Activated effector memory CD4-positive, alpha-beta T cell treated with Interleukin-2 at 50 U/mL for 16 hours (primary cell): Measurements from ENCODE around the gene ITLN2.
"Not testable (repeated sequence)": the region's sequence is repeated elsewhere in the genome, so short reads cannot be mapped to it uniquely, and the experiment has no call there.

Source experiments
- DNase-seq: peaks from one replicate; pipeline ENCODE4 v3.0.0-alpha.2; 2020

The ITLN2 gene

DNA sequence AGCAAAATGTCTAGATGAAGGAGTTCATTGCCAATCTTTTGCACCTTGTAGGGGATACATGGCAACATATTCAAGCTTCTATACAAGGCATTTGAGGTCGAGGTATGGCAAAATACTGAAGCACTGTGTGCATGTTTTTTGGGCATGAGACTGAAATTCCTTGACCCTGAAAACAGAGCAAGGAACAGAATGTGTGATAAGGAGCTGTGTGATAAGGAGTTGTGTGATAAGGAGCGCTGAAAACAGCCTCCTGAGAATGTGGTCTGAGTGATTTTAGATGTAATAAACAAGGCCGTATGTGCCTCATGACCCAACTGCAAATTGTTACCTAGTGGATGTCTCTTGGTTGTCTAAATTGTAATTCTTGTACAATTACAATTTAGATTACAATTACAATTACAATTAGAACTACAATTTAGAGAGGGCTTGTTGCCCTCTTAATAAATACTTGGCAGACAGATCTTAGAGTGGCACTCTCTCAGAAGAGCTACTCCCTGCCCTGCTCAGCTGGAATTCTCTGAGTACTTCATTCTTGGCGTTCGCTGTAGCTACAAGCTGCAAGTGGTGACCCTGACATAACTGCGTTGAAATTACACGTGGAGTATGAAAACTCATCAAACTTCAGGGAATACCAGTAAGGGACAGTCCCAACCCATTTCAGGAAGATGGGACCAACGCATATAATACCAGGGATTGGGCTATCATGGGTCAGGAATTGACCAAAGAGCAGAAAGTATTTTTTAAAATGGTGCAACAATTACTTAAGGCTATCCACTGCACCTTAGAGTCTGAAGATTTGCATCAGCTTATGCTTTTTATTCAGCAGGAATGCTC, 49.6 kb downstream of the ITLN2 start:
- DNase-seq: no peak

GRCh38 chr1:160902251-160902650, 52.4 kb downstream of the ITLN2 start:
- DNase-seq: not testable (repeated sequence)

DNA sequence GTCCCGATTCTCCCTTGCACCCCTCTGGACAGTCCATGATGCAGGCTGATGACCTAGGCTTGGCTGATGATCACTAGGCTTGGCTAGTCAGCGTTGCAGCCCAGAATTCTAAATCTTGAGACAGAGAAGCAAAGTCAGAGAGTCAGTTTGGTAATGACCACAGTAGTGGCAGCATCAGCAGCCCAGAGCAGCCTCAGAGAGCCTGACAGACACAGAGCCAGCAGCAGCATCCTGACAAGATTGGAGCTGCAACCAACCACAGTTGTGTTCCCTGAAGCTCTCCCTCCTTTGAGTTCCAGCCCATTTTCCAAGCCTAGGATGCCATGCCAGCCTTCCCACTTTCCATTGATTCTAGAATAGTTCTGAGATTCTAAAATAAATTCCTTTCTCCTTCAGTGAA, 52.8 kb downstream of the ITLN2 start:
- DNase-seq: no peak

- not testable (repeated sequence) for DNase-seq
Measured at GRCh38 chr1:160900683-160901082, 53.9 kb downstream of the ITLN2 start.
